Right lobe of liver (tissue), 4 donors: Measurements from ENCODE around the gene SLC38A2.

Experiments used
- POLR2A ChIP-seq: fragments of 450-650 bp; IDR thresholded peaks from one replicate; pipeline ENCODE4 v1.6.1; 2017; ENCODE audit warnings: antibody characterized with exemption, mild to moderate bottlenecking
- TF ChIP-seq, protein P1 (sequence below), 4 donors: fragments of 200-600 bp in 3 of 4; fragments of 450-650 bp in 1 of 4; IDR thresholded peaks; one replicate each; pipeline versions ENCODE4 v1.5.1 to v1.8.0; 2016 to 2022; ENCODE audit warnings: antibody characterized with exemption in 4 of 4, mild to moderate bottlenecking in 2 of 4
- donor health status: DM: no; HTN: no; CAD: no.
- donor health status: DM: no; HTN: no; CAD: no.
- donor health status: DM: no; HTN: yes; CAD: no.

- TF ChIP-seq, protein P1, sequence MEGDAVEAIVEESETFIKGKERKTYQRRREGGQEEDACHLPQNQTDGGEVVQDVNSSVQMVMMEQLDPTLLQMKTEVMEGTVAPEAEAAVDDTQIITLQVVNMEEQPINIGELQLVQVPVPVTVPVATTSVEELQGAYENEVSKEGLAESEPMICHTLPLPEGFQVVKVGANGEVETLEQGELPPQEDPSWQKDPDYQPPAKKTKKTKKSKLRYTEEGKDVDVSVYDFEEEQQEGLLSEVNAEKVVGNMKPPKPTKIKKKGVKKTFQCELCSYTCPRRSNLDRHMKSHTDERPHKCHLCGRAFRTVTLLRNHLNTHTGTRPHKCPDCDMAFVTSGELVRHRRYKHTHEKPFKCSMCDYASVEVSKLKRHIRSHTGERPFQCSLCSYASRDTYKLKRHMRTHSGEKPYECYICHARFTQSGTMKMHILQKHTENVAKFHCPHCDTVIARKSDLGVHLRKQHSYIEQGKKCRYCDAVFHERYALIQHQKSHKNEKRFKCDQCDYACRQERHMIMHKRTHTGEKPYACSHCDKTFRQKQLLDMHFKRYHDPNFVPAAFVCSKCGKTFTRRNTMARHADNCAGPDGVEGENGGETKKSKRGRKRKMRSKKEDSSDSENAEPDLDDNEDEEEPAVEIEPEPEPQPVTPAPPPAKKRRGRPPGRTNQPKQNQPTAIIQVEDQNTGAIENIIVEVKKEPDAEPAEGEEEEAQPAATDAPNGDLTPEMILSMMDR (IDR thresholded peaks at IDR 0.05): no peak
- no peak for TF ChIP-seq POLR2A
These were observed 12.2 kb downstream of the SLC38A2 start for GRCh38 chr12:46360370-46360769.
